HCT116 (cell line): ENCODE measurements around the gene BNC2. TPM values are rescaled to one million over a fixed set of nuclear protein-coding genes. Genes with fewer than 3 reads are reported as not detected.

ENCODE experiments used
- ATAC-seq: fragments of 200-7000 bp; cut with Tn5 transposase; 2 replicates; pipeline ENCODE4 v1.9.1; 2020; ENCODE audit warnings: mild to moderate bottlenecking, moderate library complexity
- BruUV-seq: library from RNA; stranded (reverse); fragments of 400-500 nt; replicated peaks from 2 replicates; lab custom pipeline; 2021; lab: Mats Ljungman, UMichigan
- CTCF ChIA-PET: fragments of 300-600 bp; sonication (Branson Sonifier 250); formaldehyde crosslinking; loops from one replicate; lab custom pipeline; 2021; ENCODE audit warnings: antibody characterized with exemption; lab: Charles Lee
- POLR2A ChIA-PET: fragments of 300-600, 350-600 bp; sonication (Branson Sonifier 250); formaldehyde crosslinking; loops from one replicate; lab custom pipeline; 2021; ENCODE audit warnings: antibody characterized with exemption; lab: Charles Lee
- RAD21 ChIA-PET, 2 experiments: fragments of 300-600 bp; sonication (Branson Sonifier 250); formaldehyde crosslinking; loops; one replicate each; lab custom pipeline; 2023; ENCODE audit warnings: low total read pairs in 2 of 2; ENCODE audit not compliant: uncharacterized antibody in 2 of 2, unreplicated experiment in 2 of 2, low non-redundant PET in 1 of 2; lab: Charles Lee
- DNase-seq: peaks from one replicate; pipeline ENCODE4 v3.0.0-alpha.2; 2010; ENCODE audit warnings: low read depth, low spot score
- H2AFZ ChIP-seq: fragments of 200-600 bp; shearing (Covaris generic), sonication (generic); 2 replicates; pipeline ENCODE4 v1.6.1; 2017; ENCODE audit warnings: low read depth, mixed run types, mixed read lengths, antibody characterized with exemption, low read length; ENCODE audit not compliant: poor library complexity, severe bottlenecking
- H3K27ac ChIP-seq: 2 replicates; pipeline ENCODE4 v1.5.1; 2012; ENCODE audit warnings: low read depth, low read length
- H3K27me3 ChIP-seq: fragments of 200-600 bp; sonication (generic); 2 replicates; pipeline ENCODE4 v1.6.1; 2016; ENCODE audit warnings: mixed run types, low read length, mixed read lengths; ENCODE audit not compliant: insufficient read depth
- H3K36me3 ChIP-seq, 2 experiments: fragments of 200-500 bp in 1 of 2; fragments of 200-600 bp in 1 of 2; sonication (Bioruptor generic) in 1 of 2; sonication (generic) in 1 of 2; 2 replicates each; pipeline versions ENCODE4 v1.5.1 to v1.6.1; 2014 to 2016; ENCODE audit warnings: low read length in 2 of 2, inconsistent platforms in 1 of 2, mixed read lengths in 1 of 2, mixed run types in 1 of 2; ENCODE audit not compliant: insufficient read depth in 2 of 2, control insufficient read depth in 1 of 2
- H3K4me1 ChIP-seq, 2 experiments: fragments of 200-600 bp in 1 of 2; sonication (generic) in 1 of 2; 2 replicates each; pipeline versions ENCODE4 v1.5.1 to v1.6.1; 2012 to 2017; ENCODE audit warnings: low read length in 2 of 2, inconsistent platforms in 1 of 2, mild to moderate bottlenecking in 1 of 2, mixed read lengths in 1 of 2, mixed run types in 1 of 2, moderate library complexity in 1 of 2; ENCODE audit not compliant: insufficient read depth in 2 of 2, control insufficient read depth in 1 of 2
- H3K4me2 ChIP-seq: fragments of 200-600 bp; sonication (generic); 2 replicates; pipeline ENCODE4 v1.6.1; 2017; ENCODE audit warnings: mixed run types, low read length, mixed read lengths
- H3K4me3 ChIP-seq, 2 experiments: fragments of 200-600 bp in 1 of 2; sonication (generic) in 1 of 2; replicated peaks in 1 of 2; 2 replicates each; pipeline ENCODE4 v1.5.1; 2011 to 2016; ENCODE audit warnings: low read length in 2 of 2, control low read depth in 1 of 2, low read depth in 1 of 2, mild to moderate bottlenecking in 1 of 2, mixed read lengths in 1 of 2, mixed run types in 1 of 2
- H3K79me2 ChIP-seq: fragments of 200-600 bp; sonication (generic); 2 replicates; pipeline ENCODE4 v1.6.1; 2017; ENCODE audit warnings: mild to moderate bottlenecking, mixed run types, low read length, moderate library complexity, mixed read lengths; ENCODE audit not compliant: insufficient read depth
- H3K9ac ChIP-seq: fragments of 200-600 bp; sonication (generic); 2 replicates; pipeline ENCODE4 v1.6.1; 2016; ENCODE audit warnings: low read length, mixed read lengths
- H3K9me2 ChIP-seq: fragments of 200-600 bp; sonication (generic), shearing (Covaris generic); 2 replicates; pipeline ENCODE4 v1.6.1; 2017; ENCODE audit warnings: mixed run types, mild to moderate bottlenecking, moderate library complexity; ENCODE audit not compliant: insufficient read depth
- H3K9me3 ChIP-seq, 2 experiments: fragments of 200-500 bp in 1 of 2; fragments of 200-600 bp in 1 of 2; sonication (Bioruptor generic) in 1 of 2; sonication (generic) in 1 of 2; 2 replicates each; pipeline ENCODE4 v1.6.1; 2014 to 2017; ENCODE audit warnings: low read length in 2 of 2, mixed read lengths in 2 of 2, inconsistent platforms in 1 of 2, low read depth in 1 of 2, mild to moderate bottlenecking in 1 of 2, mixed run types in 1 of 2, moderate library complexity in 1 of 2; ENCODE audit not compliant: control insufficient read depth in 1 of 2, insufficient read depth in 1 of 2
- H4K20me1 ChIP-seq: fragments of 200-600 bp; sonication (generic), shearing (Covaris generic); 2 replicates; pipeline ENCODE4 v1.6.1; 2017; ENCODE audit warnings: mixed run types, mild to moderate bottlenecking, moderate library complexity; ENCODE audit not compliant: insufficient read depth
- CTCF ChIP-seq, 3 experiments: fragments of 200-600 bp in 1 of 3; sonication (generic) in 1 of 3; IDR thresholded peaks in 2 of 3; conservative IDR thresholded peaks in 1 of 3; 2 replicates each; pipeline ENCODE4 v1.5.1; 2012 to 2017; ENCODE audit warnings: low read depth in 2 of 3, low read length in 2 of 3, antibody characterized with exemption in 1 of 3, borderline replicate concordance in 1 of 3, control low read depth in 1 of 3, mild to moderate bottlenecking in 1 of 3, mixed read lengths in 1 of 3, mixed run types in 1 of 3, moderate library complexity in 1 of 3; ENCODE audit not compliant: insufficient read depth in 1 of 3
- JUND ChIP-seq: IDR thresholded peaks from 2 replicates; pipeline ENCODE4 v1.6.1; 2012
- POLR2A ChIP-seq: IDR thresholded peaks from 2 replicates; pipeline ENCODE4 v1.7.0; 2011; ENCODE audit warnings: borderline replicate concordance; ENCODE audit not compliant: insufficient read depth, insufficient read length; ENCODE audit errors: extremely low read depth
- SIN3A ChIP-seq: IDR thresholded peaks from 2 replicates; pipeline ENCODE4 v1.6.1; 2012; ENCODE audit warnings: low read depth
- SP1 ChIP-seq: IDR thresholded peaks from 2 replicates; pipeline ENCODE4 v1.6.1; 2012; ENCODE audit warnings: low read depth
- SRF ChIP-seq: IDR thresholded peaks from 2 replicates; pipeline ENCODE4 v1.6.1; 2012; ENCODE audit warnings: low read depth
- ZFX ChIP-seq: fragments of 450-650 bp; IDR thresholded peaks from 2 replicates; pipeline ENCODE4 v1.6.1; 2017
- ZNF274 ChIP-seq: fragments of 200-500 bp; sonication (Bioruptor generic); IDR thresholded peaks from 2 replicates; pipeline ENCODE4 v1.6.1; 2014; ENCODE audit warnings: mild to moderate bottlenecking, low read depth, low read length, inconsistent platforms
- intact Hi-C: fragments of 100-400 bp; cut with micrococcal nuclease; formaldehyde crosslinking; loops from 2 replicates; pipeline ENCODE4 v1.10.0; 2022
- total RNA-seq: library from RNA; stranded (reverse); gene quantifications from one replicate; pipeline ENCODE4 v1.2.1, GENCODE V29; 2021; ENCODE audit not compliant: unreplicated experiment

Gene BNC2
- total RNA-seq, 1 experiment from 2014 or later, result 0.37 TPM

GRCh38 chr9:16720386-16720785 lies 150.1 kb downstream of the BNC2 start:
- Histone ChIP-seq H3K9me2 (no peaks in the 10 kb centered on the region), H3K9ac (no peak overlapping the region), H3K27me3 (peaks cover 3% of the 10 kb centered on the region), H4K20me1 (no peaks in the 10 kb centered on the region; the same call in 1 of the 2 replicates), H2AFZ (no peak overlapping the region), H3K27ac (no peak overlapping the region), H3K9me3 (no peaks in the 10 kb centered on the region), H3K4me1 (no peaks in the 10 kb centered on the region), H3K79me2 (no peaks in the 10 kb centered on the region), H3K4me3 (no peak overlapping the region)
- no peak for DNase-seq
- no TSS peak for BruUV-seq
- CTCF ChIA-PET, result no interaction called here
- POLR2A ChIA-PET, result no interaction called here
- RAD21 ChIA-PET, result no interaction called here
- no peak for TF ChIP-seq SP1
- no peak for TF ChIP-seq CTCF (IDR thresholded peaks at IDR 0.05 in 2 of 3, conservative IDR thresholded peaks at IDR 0.05 in 1 of 3; ENCODE audit: borderline replicate concordance in 1 of 3, insufficient read depth in 1 of 3, low read depth in 2 of 3, low read length in 2 of 3)
- no peak for TF ChIP-seq JUND
- no peak for TF ChIP-seq SIN3A
- no peak for TF ChIP-seq POLR2A
- no peak for TF ChIP-seq ZFX
- TF ChIP-seq SRF, result no peak
- TF ChIP-seq, all 23 proteins: peak for 0
- ATAC-seq, result no peak
- Histone ChIP-seq H3K36me3 (no peaks in the 10 kb centered on the region), H3K4me2 (no peak overlapping the region)
- intact Hi-C loops, result no loop called here

GRCh38 chr9:16719921-16720320 lies 150.5 kb downstream of the BNC2 start:
- Histone ChIP-seq H3K27ac (no peak overlapping the region), H3K27me3 (peaks cover 3% of the 10 kb centered on the region), H3K4me2 (no peak overlapping the region), H3K9me2 (no peaks in the 10 kb centered on the region), H3K4me1 (no peaks in the 10 kb centered on the region), H2AFZ (no peak overlapping the region), H4K20me1 (no peaks in the 10 kb centered on the region; the same call in 1 of the 2 replicates)
- ATAC-seq (no peak), DNase-seq (no peak)
- ChIA-PET POLR2A (no interaction called here), RAD21 (no interaction called here)
- no TSS peak for BruUV-seq
- TF ChIP-seq SRF (no peak), ZNF274 (no peak)
- TF ChIP-seq, all 23 proteins: peak for 0
- intact Hi-C loops, result no loop called here
- Histone ChIP-seq H3K79me2 (no peaks in the 10 kb centered on the region), H3K9me3 (no peaks in the 10 kb centered on the region), H3K4me3 (no peak overlapping the region), H3K36me3 (no peaks in the 10 kb centered on the region), H3K9ac (no peak overlapping the region)
- CTCF ChIA-PET, result no interaction called here
